HG03045 (cell line): Measurements from ENCODE around the gene AGBL5.
"Not testable (repeated sequence)": the region's sequence is repeated elsewhere in the genome, so short reads cannot be mapped to it uniquely, and the experiment has no call there.

Source experiments
- ATAC-seq: cut with Tn5 transposase; IDR thresholded peaks from one replicate; pipeline ENCODE4 v1.9.1; 2021; ENCODE audit warnings: mild to moderate bottlenecking, moderate library complexity; ENCODE audit not compliant: unreplicated experiment

AGBL5 gene

GRCh38 chr2:27115519-27115918 is 64.1 kb downstream of the AGBL5 start:
- ATAC-seq, result no peak

DNA sequence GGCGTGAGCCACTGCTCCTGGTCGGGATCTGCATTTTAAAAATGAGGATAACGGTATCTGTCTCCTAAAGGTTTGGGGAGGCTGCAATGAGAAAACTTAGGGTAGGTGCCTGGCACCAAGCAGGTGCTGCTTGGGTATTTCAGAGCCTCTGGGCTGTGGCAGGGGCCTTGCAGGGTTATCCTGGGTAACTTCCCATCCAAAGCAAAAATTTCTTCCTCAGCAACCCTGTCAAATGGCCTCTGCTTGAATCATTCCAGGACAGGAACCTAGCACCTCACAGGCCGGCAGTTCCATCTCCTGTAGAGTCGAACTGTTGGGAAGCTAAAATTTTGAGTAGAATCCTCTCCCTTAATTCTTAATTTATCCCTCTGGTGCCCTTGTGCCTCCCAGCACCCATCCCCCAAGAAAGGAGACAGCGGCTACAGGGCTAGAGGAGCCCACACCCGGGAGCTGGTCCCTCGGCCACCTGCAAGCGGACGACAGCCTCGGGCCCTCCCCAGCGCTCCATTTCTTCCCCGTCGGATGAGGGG is 66.6 kb downstream of the AGBL5 start:
- no peak for ATAC-seq

GRCh38 chr2:27118525-27119329 is 67.3 kb downstream of the AGBL5 start, which contains the start of gene CGREF1:
TSS of gene CGREF1 (minus strand) at chr2:27119128. CDS start at chr2:27104366, 14,762 bp downstream.
- ATAC-seq, result no peak

DNA sequence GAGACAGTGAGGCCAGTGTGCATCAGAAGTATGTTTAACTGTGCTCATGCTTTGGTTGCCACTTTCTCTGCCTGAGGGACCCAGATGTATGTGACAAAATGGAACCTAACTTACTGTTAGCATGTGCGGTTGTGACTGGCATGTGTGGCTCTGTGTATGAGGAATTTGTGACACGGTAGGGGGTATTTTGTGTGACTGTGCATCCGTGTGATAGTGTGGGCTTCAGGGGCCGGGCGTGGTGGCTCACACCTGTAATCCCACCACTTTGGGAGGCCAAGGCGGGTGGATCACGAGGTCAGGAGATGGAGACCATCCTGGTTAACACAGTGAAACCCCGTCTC is 67.8 kb downstream of the AGBL5 start:
- ATAC-seq, result not testable (repeated sequence)
